Heart right ventricle (tissue), 16 donors: ENCODE results near the gene LYST. TPM values are rescaled to one million over a fixed set of nuclear protein-coding genes. Genes with fewer than 3 reads are reported as not detected.

Experiments
- ATAC-seq, 8 donors: fragments of 200-7000 bp; cut with Tn5 transposase; one replicate each; pipeline ENCODE4 v1.9.1; 2020; ENCODE audit warnings: mild to moderate bottlenecking in 8 of 8, moderate library complexity in 8 of 8, moderate number of reproducible peaks in 1 of 8
- DNase-seq, 2 donors: peaks; one replicate each; pipeline ENCODE4 v3.0.0-alpha.2; 2020
- H3K27ac ChIP-seq, 10 donors: fragments of 200-600 bp; sonication (generic) in 2 of 10; one replicate each; pipeline versions ENCODE4 v1.5.0 to v1.8.0; 2020 to 2022; ENCODE audit warnings: mild to moderate bottlenecking in 3 of 10
- H3K27me3 ChIP-seq, 7 donors: fragments of 200-600 bp; one replicate each; pipeline ENCODE4 v1.8.0; 2021 to 2022; ENCODE audit warnings: mild to moderate bottlenecking in 2 of 7
- H3K36me3 ChIP-seq, 9 donors: fragments of 200-600 bp; sonication (generic) in 1 of 9; one replicate each; pipeline versions ENCODE4 v1.5.0 to v1.8.0; 2020 to 2022; ENCODE audit warnings: mild to moderate bottlenecking in 2 of 9
- H3K4me1 ChIP-seq, 9 donors: fragments of 200-600 bp; sonication (generic) in 1 of 9; one replicate each; pipeline versions ENCODE4 v1.5.0 to v1.8.0; 2020 to 2022; ENCODE audit warnings: mild to moderate bottlenecking in 4 of 9
- H3K4me3 ChIP-seq, 10 donors: fragments of 200-600 bp; sonication (generic) in 2 of 10; one replicate each; pipeline versions ENCODE4 v1.5.0 to v1.8.0; 2020 to 2022; ENCODE audit warnings: mild to moderate bottlenecking in 7 of 10, moderate library complexity in 2 of 10
- H3K9me3 ChIP-seq, 11 donors: fragments of 200-600 bp in 10 of 11; sonication (generic) in 2 of 11; one replicate each; pipeline versions ENCODE4 v1.5.0 to v1.8.0; 2013 to 2022; ENCODE audit warnings: mild to moderate bottlenecking in 2 of 11, control low read depth in 1 of 11, moderate library complexity in 1 of 11
- WGBS, 2 donors: extraction: QIAGEN DNeasy Blood & Tissue Kit; methylation state at CpG; one replicate each; pipeline ENCODE4 v1.1.7; 2013; ENCODE audit warnings: inconsistent platforms in 1 of 2; 5-methylcytosine and 5-hydroxymethylcytosine counted together
- intact Hi-C, 10 donors: fragments of 100-400 bp; cut with DNase I; formaldehyde crosslinking; loops; one replicate each; pipeline versions ENCODE4 v1.11.1 to v1.14.2; 2022
- polyA plus RNA-seq, 2 donors: library from polyadenylated mRNA; stranded (reverse); fragments of 200-250 nt; gene quantifications; one replicate each; pipeline ENCODE4 v1.2.3, GENCODE V29; 2013
- total RNA-seq, 10 donors: library from RNA; stranded (reverse); fragmentation: NEBNext Ultra II Directional in 3 of 10; extraction: Animal tissue kit (Norgen Biotek cat#: 25700) in 3 of 10; gene quantifications; one replicate each; pipeline versions ENCODE4 v1.2.1 to v1.2.4, GENCODE V29; 2021 to 2023
- TF ChIP-seq, protein P1 (sequence below), 9 donors: fragments of 200-600 bp; sonication (generic) in 2 of 9; IDR thresholded peaks; one replicate each; pipeline versions ENCODE4 v1.5.0 to v1.8.0; 2021 to 2022; ENCODE audit warnings: antibody characterized with exemption in 9 of 9, mild to moderate bottlenecking in 5 of 9, moderate library complexity in 1 of 9
- donor health status: Arrhythmogenic right ventricular cardiomyopathy.
- donor health status: ischemic (EF 13 %, LVEDD 7.1; RV severe dilation, severe dysfunction).
- donor health status: healthy with polysubstance abuse.
- donor health status: DM: no; HTN: yes; CAD: no.
- donor health status: DM: no; HTN: no; CAD: no.
- donor health status: ischemic (EF 25% LVEDD 6.9; RV normal size, moderate dysfunction).
- donor health status: ischemic (EF 25% LVEDD 5.7; RV mildly dilated, moderate dysfunction).
- donor health status: healthy.
- donor health status: DM: yes; HTN: yes; CAD: no.
- donor health status: Ischemic cardiomyopathy.
- donor health status: ischemic (EF 35%, LVEDD 5.7; RV mildly dilated, moderate dysfunction).
- donor health status: nonischemic (EF 11% LVEDD 7.7; RV severe dilation, severe dysfunction).
- donor health status: DM: yes; HTN: yes; CAD: no.
- donor health status: PGD.
- donor health status: ischemic (EF 29% LVEDD 5.4; RV normal size, mild dysfunction).
- donor health status: nonischemic (EF 23%, LVEDD 6.1; RV moderate dilation, normal function).

Gene LYST
- total and polyA plus RNA-seq, 12 donors = 3.3 to 13.6 (median 10.5) TPM

DNA sequence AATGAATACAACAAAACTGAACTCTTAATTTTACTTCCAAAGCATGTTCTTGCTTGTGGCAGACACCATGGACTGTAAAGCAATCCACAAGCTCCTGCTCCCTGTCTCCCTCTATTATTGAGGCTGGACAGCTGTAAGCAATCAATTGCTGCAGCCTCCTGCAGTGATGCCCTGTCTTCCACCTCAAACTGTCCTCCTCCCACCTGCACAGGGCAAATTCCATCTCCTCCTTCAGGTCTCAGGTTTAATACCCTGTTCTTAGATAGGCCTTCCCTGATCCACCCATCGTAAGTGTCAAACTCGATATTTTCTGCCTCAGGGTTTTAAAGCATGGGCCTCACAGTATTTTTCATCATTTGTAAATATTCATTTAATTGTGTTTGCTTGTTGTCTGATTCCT is 81.8 kb downstream of the LYST start:
- Histone ChIP-seq H3K27me3 (no peaks in the 10 kb centered on the region), H3K4me1 (no peaks in the 10 kb centered on the region), H3K36me3 (peaks cover 0 to 83% (median 0%) of the 10 kb centered on the region in 9 donors), H3K9me3 (no peaks in the 10 kb centered on the region), H3K27ac (no peak overlapping the region), H3K4me3 (no peak overlapping the region)
- TF ChIP-seq, protein P1, sequence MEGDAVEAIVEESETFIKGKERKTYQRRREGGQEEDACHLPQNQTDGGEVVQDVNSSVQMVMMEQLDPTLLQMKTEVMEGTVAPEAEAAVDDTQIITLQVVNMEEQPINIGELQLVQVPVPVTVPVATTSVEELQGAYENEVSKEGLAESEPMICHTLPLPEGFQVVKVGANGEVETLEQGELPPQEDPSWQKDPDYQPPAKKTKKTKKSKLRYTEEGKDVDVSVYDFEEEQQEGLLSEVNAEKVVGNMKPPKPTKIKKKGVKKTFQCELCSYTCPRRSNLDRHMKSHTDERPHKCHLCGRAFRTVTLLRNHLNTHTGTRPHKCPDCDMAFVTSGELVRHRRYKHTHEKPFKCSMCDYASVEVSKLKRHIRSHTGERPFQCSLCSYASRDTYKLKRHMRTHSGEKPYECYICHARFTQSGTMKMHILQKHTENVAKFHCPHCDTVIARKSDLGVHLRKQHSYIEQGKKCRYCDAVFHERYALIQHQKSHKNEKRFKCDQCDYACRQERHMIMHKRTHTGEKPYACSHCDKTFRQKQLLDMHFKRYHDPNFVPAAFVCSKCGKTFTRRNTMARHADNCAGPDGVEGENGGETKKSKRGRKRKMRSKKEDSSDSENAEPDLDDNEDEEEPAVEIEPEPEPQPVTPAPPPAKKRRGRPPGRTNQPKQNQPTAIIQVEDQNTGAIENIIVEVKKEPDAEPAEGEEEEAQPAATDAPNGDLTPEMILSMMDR (IDR thresholded peaks at IDR 0.05) = no peak
- ATAC-seq = no peak
- intact Hi-C loops = loop anchor here in 9 of 10 donors (2.0 to 10.0 kb wide), 4 partner anchors 268 to 273 kb away; no protein-coding TSS in a partner anchor
- 83 to 87% methylated on average over 2 of the region's 2 CpGs for WGBS, 2 donors
- no peak for DNase-seq

DNA sequence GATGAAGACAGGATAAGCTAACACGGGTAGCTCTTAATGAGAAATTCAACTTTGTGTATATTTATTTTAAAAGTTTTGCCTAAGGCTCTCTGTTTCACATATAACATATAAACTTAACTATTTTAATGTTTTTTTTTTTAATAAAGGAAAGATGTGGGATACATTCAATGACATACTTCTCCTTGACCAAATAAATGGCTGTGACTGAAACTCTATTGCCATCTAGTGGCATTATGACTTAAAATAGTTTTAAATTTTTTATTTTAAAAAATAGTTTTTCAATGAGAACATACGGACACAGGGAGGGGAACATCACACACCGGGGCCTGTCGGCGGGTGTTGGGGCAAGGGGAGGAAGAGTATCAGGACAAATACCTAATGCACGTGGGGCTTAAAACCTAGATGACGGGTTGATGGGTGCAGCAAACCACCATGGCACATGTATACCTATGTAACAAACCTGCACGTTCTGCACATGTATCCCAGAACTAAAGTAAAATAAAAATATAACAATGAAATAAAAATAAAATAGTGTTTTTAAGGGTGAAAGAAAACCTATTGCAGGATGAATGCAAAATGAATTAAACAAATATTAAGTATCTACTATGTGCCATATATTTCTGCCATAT is 83.4 kb downstream of the LYST start:
- peaks cover 0 to 83% (median 0%) of the 10 kb centered on the region in 9 donors for H3K36me3 ChIP-seq

DNA sequence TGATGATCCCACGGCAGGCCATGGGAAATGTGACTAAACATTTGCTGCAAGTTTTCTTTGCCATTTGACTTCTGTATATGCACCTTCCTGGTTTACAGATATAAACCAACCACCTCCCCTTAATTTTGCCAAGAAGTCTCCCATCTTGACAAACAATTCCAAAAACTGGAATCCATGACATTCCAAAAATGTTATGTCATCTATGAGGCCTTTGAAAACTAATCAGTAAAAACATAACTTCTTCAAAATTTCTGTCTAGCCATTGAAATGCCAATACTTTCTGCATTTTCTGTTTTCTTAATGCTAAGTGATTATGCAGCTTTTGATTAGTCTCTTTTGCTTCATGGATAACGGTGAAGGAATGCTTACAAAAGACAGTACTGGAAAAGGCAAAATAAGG is 84.1 kb downstream of the LYST start:
- DNase-seq (no peak), ATAC-seq (no peak)
- 96 to 97% methylated on average over 2 of the region's 2 CpGs for WGBS, 2 donors
- intact Hi-C loops = loop anchor here in 9 of 10 donors (2.0 to 10.0 kb wide), 4 partner anchors 265 to 270 kb away; no protein-coding TSS in a partner anchor
- H3K4me1 ChIP-seq = no peaks in the 10 kb centered on the region
- TF ChIP-seq, protein P1 (IDR thresholded peaks at IDR 0.05) = no peak
- H3K27ac ChIP-seq = no peak overlapping the region
- no peak overlapping the region for H3K4me3 ChIP-seq
- no peaks in the 10 kb centered on the region for H3K27me3 ChIP-seq
- peaks cover 0 to 83% (median 0%) of the 10 kb centered on the region in 9 donors for H3K36me3 ChIP-seq
- H3K9me3 ChIP-seq = no peaks in the 10 kb centered on the region

More for the DNA sequence above, 83.4 kb downstream of the LYST start:
- no peaks in the 10 kb centered on the region for H3K27me3 ChIP-seq
- no peaks in the 10 kb centered on the region for H3K9me3 ChIP-seq
- intact Hi-C loops = loop anchor here in 9 of 10 donors (2.0 to 10.0 kb wide), 4 partner anchors 266 to 271 kb away; no protein-coding TSS in a partner anchor
- no peak overlapping the region for H3K4me3 ChIP-seq
- no peak overlapping the region for H3K27ac ChIP-seq
- no peaks in the 10 kb centered on the region for H3K4me1 ChIP-seq
- WGBS, 2 donors = 27 to 29% methylated on average over 8 of the region's 8 CpGs
- TF ChIP-seq, protein P1 (IDR thresholded peaks at IDR 0.05) = peak; percentile 18 to 70 (median 55)
- DNase-seq = no peak
- no peak for ATAC-seq

DNA sequence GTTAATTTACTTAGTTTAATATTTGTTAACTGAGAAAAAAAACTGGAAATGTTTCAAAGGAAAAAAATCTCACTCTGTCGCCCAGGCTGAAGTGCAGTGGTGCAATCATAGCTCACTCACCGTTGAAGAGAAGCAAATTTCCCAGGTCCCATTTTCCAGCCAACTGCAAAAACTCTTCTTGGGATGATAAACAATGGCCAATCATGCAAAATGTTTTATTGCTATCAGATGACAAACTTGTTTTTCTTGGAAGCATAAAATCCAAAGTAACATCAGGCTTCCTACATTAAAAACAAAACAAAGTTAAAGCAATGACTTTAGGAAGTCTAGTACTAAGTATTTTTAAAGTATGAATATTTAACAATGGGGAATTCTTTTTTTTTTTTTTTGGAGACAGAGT is 84.9 kb downstream of the LYST start:
- no peaks in the 10 kb centered on the region for H3K9me3 ChIP-seq
- 67 to 81% methylated on average over 2 of the region's 2 CpGs for WGBS, 2 donors
- no peak overlapping the region for H3K4me3 ChIP-seq
- H3K27me3 ChIP-seq = no peaks in the 10 kb centered on the region
- peaks cover 0 to 83% (median 0%) of the 10 kb centered on the region in 9 donors for H3K36me3 ChIP-seq
- intact Hi-C loops = loop anchor here in 9 of 10 donors (2.0 to 10.0 kb wide), 4 partner anchors 265 to 270 kb away; no protein-coding TSS in a partner anchor
- DNase-seq = no peak
- ATAC-seq = no peak
- no peak overlapping the region for H3K27ac ChIP-seq
- no peaks in the 10 kb centered on the region for H3K4me1 ChIP-seq
- TF ChIP-seq, protein P1 (IDR thresholded peaks at IDR 0.05) = no peak
